NB4 (cell line): ENCODE results near the gene FRAS1.

Source experiments
- DNase-seq: peaks from one replicate; pipeline ENCODE4 v3.0.0; 2010; ENCODE audit warnings: low read depth
- H3K4me3 ChIP-seq: one replicate; pipeline ENCODE4 v1.5.1; 2011; ENCODE audit warnings: mild to moderate bottlenecking, low read depth, low read length, moderate library complexity
- MYC ChIP-seq: IDR thresholded peaks from 2 replicates; pipeline ENCODE4 v1.6.1; 2011; ENCODE audit warnings: low read depth, low read length
- POLR2A ChIP-seq: IDR thresholded peaks from 2 replicates; pipeline ENCODE4 v1.6.1; 2011; ENCODE audit warnings: mild to moderate bottlenecking; ENCODE audit not compliant: insufficient read length; ENCODE audit errors: extremely low read depth
- TF ChIP-seq, protein P1 (sequence below): IDR thresholded peaks from 2 replicates; pipeline ENCODE4 v1.6.1; 2011; ENCODE audit warnings: low read depth, low read length
- TF ChIP-seq, protein P2 (sequence below): IDR thresholded peaks from one replicate; pipeline ENCODE4 v1.5.1; 2012; ENCODE audit warnings: low read depth, low read length

The FRAS1 gene

DNA sequence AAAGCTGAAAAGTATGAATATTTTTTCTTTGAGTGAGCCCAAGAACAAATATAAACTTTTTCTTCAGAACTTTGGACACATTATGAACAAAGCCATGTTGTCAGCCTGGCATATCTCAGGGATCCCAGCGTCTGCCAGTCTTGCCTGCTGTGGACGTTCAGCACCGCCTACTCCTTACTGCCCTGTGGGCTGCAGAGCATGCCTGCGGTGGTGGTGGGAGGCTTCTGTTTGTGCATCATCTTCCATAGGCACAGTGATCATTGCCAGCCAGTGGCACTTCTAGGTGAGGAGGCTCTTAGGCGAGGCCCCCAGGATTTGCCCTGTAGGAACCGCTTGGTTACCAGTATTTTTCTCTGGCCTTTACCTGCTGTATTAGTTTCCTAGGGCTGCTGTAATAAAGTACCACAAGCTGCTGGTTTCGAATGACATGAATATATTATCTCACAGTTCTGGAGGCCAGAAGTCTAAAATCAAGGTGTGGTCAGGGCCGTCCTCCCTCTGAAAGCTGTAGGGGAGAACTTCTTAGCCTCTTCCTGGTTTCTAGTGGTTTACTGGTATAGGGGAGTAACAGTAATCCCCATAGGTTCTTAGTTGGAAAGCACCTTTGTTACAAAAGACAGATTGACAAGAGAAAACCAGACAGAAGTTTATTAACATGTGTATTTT is 509.8 kb downstream of the FRAS1 start:
- no peak for DNase-seq
- H3K4me3 ChIP-seq = no peak overlapping the region
- TF ChIP-seq, protein P1, sequence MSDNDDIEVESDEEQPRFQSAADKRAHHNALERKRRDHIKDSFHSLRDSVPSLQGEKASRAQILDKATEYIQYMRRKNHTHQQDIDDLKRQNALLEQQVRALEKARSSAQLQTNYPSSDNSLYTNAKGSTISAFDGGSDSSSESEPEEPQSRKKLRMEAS = no peak
- TF ChIP-seq MYC = no peak
- TF ChIP-seq, protein P2, sequence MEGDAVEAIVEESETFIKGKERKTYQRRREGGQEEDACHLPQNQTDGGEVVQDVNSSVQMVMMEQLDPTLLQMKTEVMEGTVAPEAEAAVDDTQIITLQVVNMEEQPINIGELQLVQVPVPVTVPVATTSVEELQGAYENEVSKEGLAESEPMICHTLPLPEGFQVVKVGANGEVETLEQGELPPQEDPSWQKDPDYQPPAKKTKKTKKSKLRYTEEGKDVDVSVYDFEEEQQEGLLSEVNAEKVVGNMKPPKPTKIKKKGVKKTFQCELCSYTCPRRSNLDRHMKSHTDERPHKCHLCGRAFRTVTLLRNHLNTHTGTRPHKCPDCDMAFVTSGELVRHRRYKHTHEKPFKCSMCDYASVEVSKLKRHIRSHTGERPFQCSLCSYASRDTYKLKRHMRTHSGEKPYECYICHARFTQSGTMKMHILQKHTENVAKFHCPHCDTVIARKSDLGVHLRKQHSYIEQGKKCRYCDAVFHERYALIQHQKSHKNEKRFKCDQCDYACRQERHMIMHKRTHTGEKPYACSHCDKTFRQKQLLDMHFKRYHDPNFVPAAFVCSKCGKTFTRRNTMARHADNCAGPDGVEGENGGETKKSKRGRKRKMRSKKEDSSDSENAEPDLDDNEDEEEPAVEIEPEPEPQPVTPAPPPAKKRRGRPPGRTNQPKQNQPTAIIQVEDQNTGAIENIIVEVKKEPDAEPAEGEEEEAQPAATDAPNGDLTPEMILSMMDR = no peak
- TF ChIP-seq POLR2A = no peak

DNA sequence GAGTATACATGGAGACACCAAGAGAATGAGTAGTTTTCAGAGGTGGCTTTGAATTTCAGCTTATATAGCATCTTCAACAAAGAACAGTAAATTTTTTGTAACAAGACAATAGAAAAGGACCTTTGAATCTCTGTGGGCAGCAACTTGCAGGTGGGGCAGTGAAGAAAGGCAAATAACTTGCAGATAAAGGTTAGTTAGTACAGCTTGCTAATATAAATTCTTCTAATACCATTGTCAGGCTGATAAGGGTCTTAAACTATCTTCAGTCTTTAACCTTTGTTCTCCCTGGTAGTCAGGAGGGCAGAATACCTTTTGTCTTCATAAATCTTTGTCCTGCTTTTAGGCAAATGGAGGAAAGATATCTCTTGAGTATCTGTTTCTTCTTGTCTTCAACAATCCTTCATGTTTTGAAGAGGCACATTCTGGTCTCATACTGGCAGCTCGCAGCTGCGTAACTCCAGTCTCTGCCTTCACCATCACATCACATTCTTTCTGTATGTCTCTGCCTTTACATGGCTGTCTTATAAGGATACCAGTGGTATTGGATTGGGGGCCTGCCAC is 510.5 kb downstream of the FRAS1 start:
- TF ChIP-seq, protein P2 = no peak
- TF ChIP-seq MYC = no peak
- TF ChIP-seq, protein P1 = no peak
- TF ChIP-seq POLR2A = no peak
- no peak overlapping the region for H3K4me3 ChIP-seq
- no peak for DNase-seq

DNA sequence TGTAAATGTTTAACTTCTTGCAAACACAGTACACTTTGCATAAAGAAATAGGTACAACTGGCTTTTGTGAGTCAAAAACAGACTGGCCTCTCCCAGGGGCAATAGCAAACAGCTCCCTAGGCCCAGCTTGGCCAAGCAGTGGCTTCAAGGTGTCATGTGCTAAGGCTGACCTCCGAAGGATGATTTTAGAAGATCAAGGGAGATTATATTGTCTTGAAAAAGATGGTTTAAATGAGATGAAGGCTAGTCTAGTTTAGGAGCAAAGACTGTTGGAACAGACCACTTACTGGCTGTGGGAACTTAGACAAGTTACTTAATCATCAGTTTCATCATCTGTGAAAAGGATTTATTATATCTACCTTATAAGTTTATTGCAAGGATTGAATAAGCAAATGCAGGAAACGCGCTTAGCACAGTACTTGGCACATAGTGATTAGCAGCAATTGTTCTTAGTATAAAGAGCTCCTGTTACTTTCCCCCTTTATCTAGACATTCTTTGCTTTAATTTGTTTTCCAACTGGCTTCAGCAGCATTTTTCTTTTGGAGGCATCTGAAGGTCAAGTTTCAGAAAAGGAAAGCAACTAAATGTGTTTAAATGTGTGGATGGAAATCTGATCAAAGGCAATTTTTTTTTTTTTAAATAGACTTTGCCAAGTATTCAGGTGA is 511.6 kb downstream of the FRAS1 start:
- no peak overlapping the region for H3K4me3 ChIP-seq
- TF ChIP-seq, protein P1 = no peak
- no peak for TF ChIP-seq MYC
- TF ChIP-seq, protein P2 = no peak
- TF ChIP-seq POLR2A = no peak
- no peak for DNase-seq

DNA sequence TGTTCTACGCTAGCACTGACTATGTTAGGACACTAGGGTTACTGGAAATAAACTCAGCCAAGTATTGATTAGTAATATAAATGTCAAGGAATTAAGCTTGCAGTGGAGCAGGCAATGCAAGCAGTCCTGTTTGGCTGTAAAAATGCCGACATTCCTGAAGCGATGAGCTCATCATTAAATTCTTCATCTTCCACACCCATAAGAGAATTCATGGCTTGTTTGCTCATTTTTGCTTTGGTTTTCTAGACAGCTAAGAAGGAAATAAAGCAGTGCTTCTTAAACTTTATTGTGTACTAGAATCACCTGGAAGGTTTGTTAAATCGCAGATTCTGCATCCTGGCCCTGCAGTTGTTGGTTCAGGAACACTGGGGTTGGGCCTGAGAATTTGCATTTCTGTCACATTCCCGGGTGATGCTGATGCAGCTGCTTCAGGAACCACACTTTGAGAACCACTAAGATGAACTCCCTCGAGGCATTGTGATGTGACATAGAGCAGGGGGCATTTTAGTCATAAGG is 512.2 kb downstream of the FRAS1 start:
- TF ChIP-seq, protein P2 = no peak
- TF ChIP-seq POLR2A (no peak), MYC (no peak)
- TF ChIP-seq, protein P1 = no peak
- no peak overlapping the region for H3K4me3 ChIP-seq
- DNase-seq = no peak

DNA sequence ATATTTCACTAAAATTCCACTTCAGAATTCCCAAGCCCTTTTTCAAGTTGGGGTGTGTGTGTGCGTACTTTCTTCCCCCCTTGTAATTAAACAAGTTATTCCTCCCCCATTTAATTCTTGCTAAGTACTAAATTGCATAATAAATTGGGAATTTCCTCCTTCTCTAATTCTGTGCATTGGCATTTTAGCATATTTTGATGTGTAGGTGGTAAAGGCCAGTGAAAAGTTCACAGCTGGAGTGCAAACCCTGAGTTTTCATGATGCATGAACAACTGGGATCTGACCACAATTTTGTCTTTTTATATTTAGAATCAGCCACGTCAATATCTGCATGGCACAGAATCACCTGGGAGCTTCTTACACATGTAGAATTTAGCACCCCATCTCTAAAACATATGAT is 513.0 kb downstream of the FRAS1 start:
- DNase-seq = no peak
- H3K4me3 ChIP-seq = no peak overlapping the region
- TF ChIP-seq, protein P1 = no peak
- TF ChIP-seq MYC = no peak
- TF ChIP-seq, protein P2 = no peak
- no peak for TF ChIP-seq POLR2A
